GM08714 (cell line): ENCODE results near the gene MTHFD1L.

Experiments used
- H3K4me3 ChIP-seq: fragments of 200-500 bp; sonication (Bioruptor generic); 2 replicates; pipeline ENCODE4 v1.5.1; 2014; ENCODE audit warnings: mild to moderate bottlenecking, low read length, inconsistent platforms
- ZNF274 ChIP-seq: IDR thresholded peaks from 2 replicates; pipeline ENCODE4 v1.6.1; 2012; ENCODE audit warnings: mild to moderate bottlenecking, low read depth, low read length

The MTHFD1L gene

DNA sequence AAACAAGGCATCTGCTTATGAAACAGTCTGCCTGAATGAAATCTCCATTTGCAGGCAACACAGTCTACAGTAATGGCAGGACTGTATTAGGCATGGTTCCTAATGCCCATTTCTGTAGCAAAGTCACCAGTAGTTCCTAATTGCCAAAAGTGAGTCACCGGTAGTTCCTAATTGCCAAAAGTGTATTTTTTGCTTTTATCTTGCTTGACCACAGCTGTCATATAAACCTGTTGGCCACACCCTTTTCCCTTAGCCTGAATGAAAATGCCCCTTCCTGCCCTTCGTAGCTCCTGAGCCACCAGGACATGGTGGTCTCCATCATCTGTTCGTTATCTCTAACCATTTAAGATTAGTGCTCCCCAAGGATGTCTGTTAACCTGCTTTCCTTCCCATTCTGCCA, 34.5 kb downstream of the MTHFD1L start:
- H3K4me3 ChIP-seq: no peak overlapping the region
- no peak for TF ChIP-seq ZNF274

DNA sequence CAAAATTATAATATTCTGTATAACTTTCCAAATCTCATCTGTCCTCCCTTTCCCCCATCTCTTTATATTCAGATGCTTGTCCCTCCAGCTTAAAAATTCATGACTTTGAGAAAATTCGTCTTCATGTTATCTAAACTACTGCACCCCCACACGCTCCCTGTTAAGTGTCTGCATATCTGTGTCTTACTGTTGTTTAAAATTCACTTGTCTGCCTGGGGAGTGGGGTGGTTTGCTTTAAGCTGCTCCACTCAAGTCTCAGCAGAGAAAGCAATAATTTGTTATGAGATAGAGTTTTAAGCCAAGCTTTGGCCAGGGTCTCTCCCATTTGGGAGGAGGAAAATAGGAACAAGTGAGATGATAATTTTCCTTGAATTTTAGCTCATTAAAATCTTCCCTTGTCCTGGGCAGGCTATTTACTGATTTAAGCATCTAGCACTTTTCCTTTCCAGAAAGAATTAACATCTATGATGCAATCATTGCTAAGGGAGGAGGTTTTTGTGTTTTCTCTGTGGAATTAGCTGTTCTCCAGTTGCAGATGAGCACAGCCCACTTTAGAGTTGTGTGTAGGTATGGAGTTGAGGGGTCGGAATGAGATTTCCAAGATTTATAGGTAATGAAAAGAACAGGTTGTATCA, 36.8 kb downstream of the MTHFD1L start:
- H3K4me3 ChIP-seq: no peak overlapping the region

DNA sequence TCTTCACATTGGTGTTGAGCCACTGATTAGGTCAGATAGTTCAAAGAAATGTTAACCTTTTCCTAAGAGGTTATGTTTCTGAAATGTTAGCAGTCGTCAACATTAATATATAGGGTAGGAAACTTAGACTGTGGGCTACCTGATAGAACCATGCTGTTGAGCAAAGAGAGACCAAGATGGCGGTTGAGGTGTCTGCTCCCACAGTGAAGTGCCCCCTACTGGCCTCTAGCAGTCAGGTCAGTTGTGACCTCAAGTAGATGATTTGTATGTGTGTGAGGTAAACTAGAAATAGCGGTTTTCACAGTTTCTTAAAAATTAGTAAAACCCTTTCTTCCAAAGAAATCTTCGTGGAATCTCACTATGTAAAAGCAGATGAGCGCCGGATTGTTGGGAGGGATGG, 40.3 kb downstream of the MTHFD1L start:
- H3K4me3 ChIP-seq: no peak overlapping the region
- no peak for TF ChIP-seq ZNF274

More for the DNA sequence above, 36.8 kb downstream of the MTHFD1L start:
- TF ChIP-seq ZNF274: no peak

DNA sequence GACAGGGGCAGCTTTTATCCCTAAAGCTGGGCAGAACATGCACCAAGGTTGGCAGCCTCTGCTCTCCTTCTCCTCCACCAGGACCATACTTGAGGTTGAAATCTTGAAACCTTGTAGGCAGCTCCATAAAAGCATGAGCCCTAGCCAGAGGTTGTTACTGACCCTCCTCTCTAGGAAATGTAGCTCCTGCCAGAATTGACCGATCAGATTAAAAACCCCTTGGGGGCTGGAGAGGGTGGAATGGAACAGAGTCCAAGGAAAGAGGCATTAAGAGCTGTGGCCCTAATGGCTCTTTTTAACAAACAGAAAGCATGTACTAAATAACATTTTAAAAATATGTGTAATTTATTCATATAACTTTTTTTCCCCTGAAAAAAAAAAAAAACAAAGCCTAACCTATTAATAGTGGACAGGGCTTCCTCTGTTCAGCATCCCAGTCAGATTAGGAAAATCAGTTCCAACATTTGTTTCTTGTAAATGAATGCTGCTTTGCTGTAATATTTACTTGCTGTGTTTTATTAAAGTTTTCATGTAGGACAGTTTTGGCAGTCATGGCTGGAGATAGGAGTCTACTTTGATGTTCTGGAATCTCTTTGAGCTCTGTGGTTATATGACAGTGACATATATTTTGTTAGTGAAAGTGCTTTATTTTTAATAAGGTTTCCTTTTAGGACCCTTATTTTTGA, 41.3 kb downstream of the MTHFD1L start:
- H3K4me3 ChIP-seq: no peak overlapping the region
- no peak for TF ChIP-seq ZNF274

DNA sequence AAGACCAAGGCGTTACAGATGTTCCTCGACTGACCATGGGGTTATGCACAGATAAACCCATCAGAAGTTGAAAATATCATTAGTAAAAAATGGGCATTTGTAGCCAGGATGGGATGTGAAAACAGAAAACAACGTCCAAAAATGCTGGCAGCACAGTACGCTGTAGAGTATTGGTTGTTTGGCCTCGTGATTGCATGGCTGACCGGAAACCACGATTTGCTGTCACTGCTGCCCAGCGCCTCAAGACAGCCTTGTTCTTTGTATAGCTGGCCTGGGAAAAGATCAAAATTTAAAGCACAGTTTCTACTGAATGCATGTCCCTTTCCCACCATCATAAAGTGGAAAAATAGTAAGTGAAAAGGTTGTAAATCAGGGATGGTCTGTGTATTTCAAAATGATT, 41.9 kb downstream of the MTHFD1L start:
- H3K4me3 ChIP-seq: no peak overlapping the region
- no peak for TF ChIP-seq ZNF274

DNA sequence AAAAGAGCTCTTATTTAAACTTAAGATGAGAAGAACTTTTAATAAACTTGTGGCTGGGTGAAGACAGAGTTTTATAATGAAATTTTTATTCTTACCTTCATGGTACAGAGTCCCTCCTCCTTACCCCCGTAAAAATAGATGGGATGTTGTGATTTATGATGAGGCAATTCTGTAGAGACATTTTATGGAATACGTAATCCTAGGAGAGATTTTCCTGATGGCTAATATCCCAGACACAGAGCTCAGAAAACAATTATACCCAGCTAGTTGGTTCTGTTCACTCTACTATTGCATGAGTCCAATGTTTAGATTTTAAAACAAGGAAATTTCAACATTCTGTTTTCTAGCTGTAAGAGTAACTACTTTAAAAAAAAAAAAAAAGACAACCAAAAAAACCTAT, 43.4 kb downstream of the MTHFD1L start:
- TF ChIP-seq ZNF274: no peak
- H3K4me3 ChIP-seq: no peak overlapping the region

DNA sequence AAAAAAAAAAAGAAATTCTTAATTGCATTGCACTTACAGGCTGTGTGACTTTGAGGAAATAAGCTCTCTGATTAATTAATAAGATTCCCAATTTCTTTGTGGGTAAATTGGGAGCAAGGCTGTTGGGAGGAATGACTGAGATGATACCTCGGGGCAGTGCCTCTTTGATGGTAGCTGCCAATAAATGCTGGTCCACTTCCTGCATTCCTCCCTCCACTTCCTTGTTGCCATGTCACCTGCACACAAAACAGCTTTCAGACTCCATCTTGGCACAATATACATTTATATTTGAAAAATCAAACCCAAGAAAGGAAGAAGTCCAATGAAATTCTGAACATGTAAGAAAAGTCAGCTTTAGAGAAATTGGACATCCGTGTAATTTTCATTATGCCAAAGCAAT, 45.1 kb downstream of the MTHFD1L start:
- H3K4me3 ChIP-seq: no peak overlapping the region
- no peak for TF ChIP-seq ZNF274

DNA sequence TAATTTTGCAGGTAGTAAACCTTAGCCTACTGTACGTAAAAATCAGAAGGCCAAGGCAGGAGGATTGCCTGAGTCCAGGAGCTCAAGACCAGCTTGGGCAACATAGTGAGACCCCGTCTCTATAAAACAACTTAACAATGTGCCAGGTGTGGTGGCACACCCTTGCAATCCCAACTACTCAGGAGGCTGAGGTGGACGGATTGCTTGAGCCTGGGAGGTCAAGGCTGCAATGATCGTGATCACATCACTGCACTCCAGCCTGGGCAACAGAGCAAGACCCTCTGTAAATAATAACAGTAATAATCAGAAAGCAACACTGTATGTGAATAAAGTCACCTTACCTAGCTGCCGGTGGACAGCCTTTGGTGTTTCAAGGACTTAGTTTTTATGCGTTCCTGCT, 48.9 kb downstream of the MTHFD1L start:
- TF ChIP-seq ZNF274: no peak
- H3K4me3 ChIP-seq: no peak overlapping the region

DNA sequence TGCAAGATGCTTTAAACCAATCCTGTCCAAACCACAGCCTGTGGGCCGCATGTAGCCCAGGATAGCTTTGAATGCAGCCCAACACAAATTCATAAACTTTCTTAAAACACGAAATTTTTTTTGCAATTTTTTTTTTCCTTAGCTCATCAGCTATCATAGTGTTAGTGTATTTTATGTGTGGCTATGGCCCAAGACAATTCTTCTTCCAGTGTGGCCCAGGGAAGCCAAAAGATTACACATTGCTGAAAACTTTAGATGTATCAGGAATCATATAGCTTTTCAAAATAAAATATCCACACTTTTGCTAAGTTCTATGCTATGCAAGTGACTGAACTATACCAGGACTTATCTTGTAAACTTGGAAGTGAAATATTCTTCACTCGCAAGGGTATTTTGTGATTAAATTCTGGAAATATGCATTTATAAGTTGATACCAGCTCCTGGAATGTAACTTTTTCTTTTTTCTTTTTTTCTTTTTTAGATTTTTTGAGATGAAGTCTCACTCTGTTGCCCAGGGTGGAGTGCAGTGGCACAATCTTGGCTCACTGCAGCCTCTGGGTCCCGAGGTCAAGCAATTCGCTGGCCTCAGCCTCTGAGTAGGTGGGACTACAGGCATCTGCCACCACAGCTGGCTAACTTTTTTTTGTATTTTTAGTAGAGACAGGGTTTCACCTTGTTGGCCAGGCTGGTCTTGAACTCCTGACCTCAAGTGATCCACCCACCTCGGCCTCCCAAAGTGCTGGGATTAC, 49.8 kb downstream of the MTHFD1L start:
- TF ChIP-seq ZNF274: no peak
- H3K4me3 ChIP-seq: no peak overlapping the region

DNA sequence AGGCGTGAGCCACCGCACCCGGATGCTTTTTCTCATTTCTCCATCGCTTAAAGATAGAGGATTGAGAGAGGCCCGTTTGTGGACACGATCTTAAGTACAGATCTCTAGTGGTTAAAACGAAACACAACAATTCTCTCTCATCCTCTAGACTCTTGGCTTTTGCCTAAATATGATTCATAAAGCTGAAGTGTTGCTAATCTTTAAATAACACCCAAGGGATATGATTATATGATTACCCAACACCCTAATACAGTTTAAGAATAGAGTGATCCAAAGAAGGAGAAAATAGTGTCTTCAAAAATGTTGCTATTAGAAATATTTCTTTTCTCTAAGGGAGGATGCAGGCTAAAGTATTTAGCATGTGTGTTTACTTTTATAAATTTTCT, 50.4 kb downstream of the MTHFD1L start:
- no peak for TF ChIP-seq ZNF274
- no peak overlapping the region for H3K4me3 ChIP-seq

DNA sequence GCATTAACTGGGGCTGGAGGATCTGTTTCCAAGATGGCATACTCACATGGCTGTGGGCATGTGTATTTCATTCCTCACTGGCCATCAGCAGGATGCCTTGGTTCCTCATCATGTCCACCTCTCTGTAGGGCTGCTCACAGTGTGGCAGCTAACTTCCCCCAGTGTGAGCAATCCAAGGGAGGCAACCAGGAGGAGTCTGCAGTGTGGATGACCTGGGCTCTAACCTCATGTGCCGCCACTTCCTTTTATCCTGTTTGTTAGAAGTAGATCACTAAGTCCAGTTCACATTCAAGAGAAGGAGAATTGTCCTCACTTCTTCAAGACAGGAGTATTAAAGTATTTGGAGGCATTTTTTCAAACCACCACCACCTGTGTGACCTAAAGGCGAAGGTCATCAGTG, 54.4 kb downstream of the MTHFD1L start:
- TF ChIP-seq ZNF274: no peak
- H3K4me3 ChIP-seq: no peak overlapping the region

DNA sequence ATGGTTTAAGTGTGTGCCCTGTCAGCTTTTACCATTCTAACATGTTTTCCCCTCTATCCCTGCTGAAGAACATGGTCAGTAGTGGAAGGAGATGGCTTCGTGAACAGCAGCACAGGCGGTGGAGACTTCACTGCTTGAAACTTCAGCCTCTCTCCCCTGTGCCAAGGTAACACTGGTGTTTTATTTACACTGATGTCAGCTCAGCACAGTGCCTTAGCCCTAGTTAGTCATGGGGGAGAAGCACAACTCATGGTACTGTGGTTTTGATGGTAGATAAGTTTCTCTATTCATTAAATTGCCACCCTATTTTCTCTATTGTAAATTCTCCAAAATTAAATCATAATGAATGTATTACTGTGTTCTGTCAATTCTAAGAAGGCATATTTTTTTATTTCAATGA, 56.6 kb downstream of the MTHFD1L start:
- TF ChIP-seq ZNF274: no peak
- no peak overlapping the region for H3K4me3 ChIP-seq

DNA sequence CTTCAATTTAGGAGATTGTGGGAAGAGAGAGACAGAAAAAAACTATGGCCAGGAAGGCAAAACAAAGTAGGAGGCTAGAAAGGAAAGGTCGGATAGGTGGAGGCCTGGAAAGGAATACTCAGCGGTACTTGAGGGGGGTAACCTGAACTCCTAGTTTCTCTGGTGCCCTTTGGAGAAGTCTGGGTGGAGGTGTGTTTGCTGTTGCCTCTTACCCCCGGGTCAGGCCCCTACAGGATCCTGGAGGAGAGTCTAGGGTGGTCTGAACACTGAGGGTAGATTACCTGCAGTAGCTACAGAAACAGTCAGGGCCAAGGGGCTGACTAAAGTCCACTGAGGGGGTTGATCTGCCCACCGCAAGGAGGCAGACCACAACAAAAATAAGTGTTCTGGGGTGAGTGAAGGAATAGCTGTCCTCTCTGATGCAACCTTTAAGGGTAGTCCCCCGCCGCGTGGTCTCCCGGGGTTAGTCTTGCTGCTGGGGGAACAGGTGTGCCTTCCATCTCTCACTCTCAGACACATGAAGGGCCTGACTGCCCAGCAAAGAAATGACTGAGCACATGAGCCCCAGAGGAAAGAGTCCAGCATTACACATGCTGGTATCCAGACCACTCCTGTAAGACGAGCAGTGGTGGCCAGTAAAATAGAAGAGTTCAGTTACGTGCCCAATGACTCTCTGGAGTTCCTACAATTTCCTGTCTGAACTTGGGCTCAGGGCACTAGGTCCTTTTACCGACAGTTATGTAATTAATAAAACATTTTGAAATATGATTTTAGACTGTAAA, 59.5 kb downstream of the MTHFD1L start:
- no peak overlapping the region for H3K4me3 ChIP-seq
- no peak for TF ChIP-seq ZNF274

DNA sequence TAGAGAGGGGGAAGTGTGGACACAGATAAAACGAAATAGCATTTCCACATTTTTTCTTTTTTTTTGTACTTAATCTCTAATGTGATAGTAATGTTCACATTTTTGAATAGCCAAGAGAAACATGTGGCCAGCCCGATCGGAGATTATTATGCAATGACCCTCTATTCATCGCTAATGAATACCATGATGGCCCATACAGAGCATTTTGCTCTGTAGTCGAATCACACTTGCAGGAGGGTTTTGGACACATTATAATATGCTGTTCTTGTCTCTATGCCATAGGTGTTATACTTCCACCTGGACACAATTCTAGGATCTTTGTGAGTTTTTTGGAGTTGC, 60.1 kb downstream of the MTHFD1L start:
- no peak overlapping the region for H3K4me3 ChIP-seq
- TF ChIP-seq ZNF274: no peak
